ENCODE results near the gene NTNG1.

NTNG1 gene

GRCh38 chr1:107450899-107451664 is 310.2 kb downstream of the NTNG1 start:
- peak; percentile 81 for FAIRE-seq
- peak; percentile 63 for TF ChIP-seq POLR2A (IDR thresholded peaks at IDR 0.05; ENCODE audit: low read depth, low read length)
- TF ChIP-seq POLR2AphosphoS5 (IDR thresholded peaks at IDR 0.05; ENCODE audit: low read depth, low read length): peak; percentile 65
- TF ChIP-seq TAF1 (IDR thresholded peaks at IDR 0.05; ENCODE audit: borderline replicate concordance, low read depth, low read length): peak; percentile 36; the same call in 1 of the 2 replicates
- DNase-seq (ENCODE audit: insufficient read length): no peak

GRCh38 chr1:107451715-107452114 is 310.9 kb downstream of the NTNG1 start:
- DNase-seq (ENCODE audit: insufficient read length) (no peak), FAIRE-seq (no peak)
- TF ChIP-seq POLR2AphosphoS5 (IDR thresholded peaks at IDR 0.05; ENCODE audit: low read depth, low read length) (no peak), TAF1 (IDR thresholded peaks at IDR 0.05; ENCODE audit: borderline replicate concordance, low read depth, low read length) (no peak), POLR2A (IDR thresholded peaks at IDR 0.05; ENCODE audit: low read depth, low read length) (no peak)

GRCh38 chr1:107454791-107455190 is 314.0 kb downstream of the NTNG1 start:
- no peak for DNase-seq (ENCODE audit: insufficient read length)
- FAIRE-seq: no peak
- no peak for TF ChIP-seq POLR2A (IDR thresholded peaks at IDR 0.05; ENCODE audit: low read depth, low read length)
- no peak for TF ChIP-seq POLR2AphosphoS5 (IDR thresholded peaks at IDR 0.05; ENCODE audit: low read depth, low read length)
- no peak for TF ChIP-seq TAF1 (IDR thresholded peaks at IDR 0.05; ENCODE audit: borderline replicate concordance, low read depth, low read length)

- FAIRE-seq: no peak
- no peak for TF ChIP-seq TAF1 (IDR thresholded peaks at IDR 0.05; ENCODE audit: borderline replicate concordance, low read depth, low read length)
- TF ChIP-seq POLR2A (IDR thresholded peaks at IDR 0.05; ENCODE audit: low read depth, low read length): no peak
- no peak for TF ChIP-seq POLR2AphosphoS5 (IDR thresholded peaks at IDR 0.05; ENCODE audit: low read depth, low read length)
- DNase-seq (ENCODE audit: insufficient read length): no peak
Observed at GRCh38 chr1:107457989-107458388, 317.1 kb downstream of the NTNG1 start.

GRCh38 chr1:107459204-107459904 is 318.5 kb downstream of the NTNG1 start:
- FAIRE-seq (peak; percentile 56), DNase-seq (ENCODE audit: insufficient read length) (no peak)
- no peak for TF ChIP-seq POLR2AphosphoS5 (IDR thresholded peaks at IDR 0.05; ENCODE audit: low read depth, low read length)
- no peak for TF ChIP-seq TAF1 (IDR thresholded peaks at IDR 0.05; ENCODE audit: borderline replicate concordance, low read depth, low read length)
- no peak for TF ChIP-seq POLR2A (IDR thresholded peaks at IDR 0.05; ENCODE audit: low read depth, low read length)

- DNase-seq (ENCODE audit: insufficient read length): no peak
- FAIRE-seq: peak; percentile 54
- TF ChIP-seq POLR2AphosphoS5 (IDR thresholded peaks at IDR 0.05; ENCODE audit: low read depth, low read length): no peak
Observed at GRCh38 chr1:107460035-107460434, 319.2 kb downstream of the NTNG1 start.

GRCh38 chr1:107464827-107465226 is 324.0 kb downstream of the NTNG1 start:
- no peak for DNase-seq (ENCODE audit: insufficient read length)
- TF ChIP-seq POLR2AphosphoS5 (IDR thresholded peaks at IDR 0.05; ENCODE audit: low read depth, low read length): no peak
- no peak for TF ChIP-seq TAF1 (IDR thresholded peaks at IDR 0.05; ENCODE audit: borderline replicate concordance, low read depth, low read length)
- no peak for TF ChIP-seq POLR2A (IDR thresholded peaks at IDR 0.05; ENCODE audit: low read depth, low read length)
- FAIRE-seq: no peak

- FAIRE-seq (no peak), DNase-seq (ENCODE audit: insufficient read length) (no peak)
- TF ChIP-seq POLR2AphosphoS5 (IDR thresholded peaks at IDR 0.05; ENCODE audit: low read depth, low read length) (no peak), TAF1 (IDR thresholded peaks at IDR 0.05; ENCODE audit: borderline replicate concordance, low read depth, low read length) (no peak), POLR2A (IDR thresholded peaks at IDR 0.05; ENCODE audit: low read depth, low read length) (no peak)
Observed at GRCh38 chr1:107467286-107467685, 326.4 kb downstream of the NTNG1 start.

- FAIRE-seq (no peak), DNase-seq (ENCODE audit: insufficient read length) (no peak)
- TF ChIP-seq TAF1 (IDR thresholded peaks at IDR 0.05; ENCODE audit: borderline replicate concordance, low read depth, low read length): no peak
- no peak for TF ChIP-seq POLR2AphosphoS5 (IDR thresholded peaks at IDR 0.05; ENCODE audit: low read depth, low read length)
- TF ChIP-seq POLR2A (IDR thresholded peaks at IDR 0.05; ENCODE audit: low read depth, low read length): no peak
Observed at GRCh38 chr1:107467811-107468210, 327.0 kb downstream of the NTNG1 start.

GRCh38 chr1:107473065-107473464 is 332.2 kb downstream of the NTNG1 start:
- DNase-seq (ENCODE audit: insufficient read length): no peak
- FAIRE-seq: peak; percentile 5
- TF ChIP-seq POLR2A (IDR thresholded peaks at IDR 0.05; ENCODE audit: low read depth, low read length) (no peak), POLR2AphosphoS5 (IDR thresholded peaks at IDR 0.05; ENCODE audit: low read depth, low read length) (no peak), TAF1 (IDR thresholded peaks at IDR 0.05; ENCODE audit: borderline replicate concordance, low read depth, low read length) (no peak)

GRCh38 chr1:107474877-107475612 is 334.2 kb downstream of the NTNG1 start:
- FAIRE-seq (peak; percentile 48), DNase-seq (ENCODE audit: insufficient read length) (no peak)
- TF ChIP-seq POLR2A (IDR thresholded peaks at IDR 0.05; ENCODE audit: low read depth, low read length) (no peak), POLR2AphosphoS5 (IDR thresholded peaks at IDR 0.05; ENCODE audit: low read depth, low read length) (no peak), TAF1 (IDR thresholded peaks at IDR 0.05; ENCODE audit: borderline replicate concordance, low read depth, low read length) (no peak)
